ENCODE measurements around the gene ATOSB.

The ATOSB gene

DNA sequence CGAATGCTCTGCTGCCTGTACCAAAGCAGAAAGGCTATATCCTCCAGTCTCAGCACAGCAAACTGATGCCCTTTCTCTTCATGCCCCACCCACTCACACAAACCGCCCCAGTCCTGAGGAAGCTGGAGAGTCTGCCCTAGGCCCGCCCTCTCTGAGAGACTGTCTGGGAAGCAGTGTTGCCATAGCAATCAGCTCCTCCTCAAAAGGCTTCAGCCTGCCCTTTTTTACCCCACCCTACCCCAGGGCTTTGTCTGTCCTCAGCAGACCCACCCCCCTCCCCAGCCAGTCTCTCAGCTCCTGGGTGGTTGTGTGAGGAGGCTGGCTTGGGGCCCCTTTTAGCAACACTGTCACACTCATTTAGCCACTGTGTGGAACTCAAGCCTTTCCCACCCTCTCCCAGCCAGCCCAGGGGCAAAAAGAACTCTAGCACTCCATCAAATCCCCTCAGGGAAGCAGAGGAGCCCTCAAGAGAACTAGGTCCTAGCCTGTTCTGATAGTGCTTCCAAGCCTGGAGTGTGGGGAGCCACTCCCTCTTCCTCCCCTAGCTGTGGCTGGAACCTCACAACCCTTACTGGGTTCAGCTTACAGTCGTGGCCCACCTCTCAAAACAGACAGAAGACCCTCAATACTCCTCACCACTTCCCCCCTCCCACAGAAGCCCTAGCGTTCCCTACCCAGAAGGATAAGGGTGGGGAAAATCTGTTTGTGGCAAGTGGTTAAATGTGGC lies 1.4 kb downstream of the ATOSB start:
- DNase-seq (ENCODE audit: low read depth) = peak; percentile 75

DNA sequence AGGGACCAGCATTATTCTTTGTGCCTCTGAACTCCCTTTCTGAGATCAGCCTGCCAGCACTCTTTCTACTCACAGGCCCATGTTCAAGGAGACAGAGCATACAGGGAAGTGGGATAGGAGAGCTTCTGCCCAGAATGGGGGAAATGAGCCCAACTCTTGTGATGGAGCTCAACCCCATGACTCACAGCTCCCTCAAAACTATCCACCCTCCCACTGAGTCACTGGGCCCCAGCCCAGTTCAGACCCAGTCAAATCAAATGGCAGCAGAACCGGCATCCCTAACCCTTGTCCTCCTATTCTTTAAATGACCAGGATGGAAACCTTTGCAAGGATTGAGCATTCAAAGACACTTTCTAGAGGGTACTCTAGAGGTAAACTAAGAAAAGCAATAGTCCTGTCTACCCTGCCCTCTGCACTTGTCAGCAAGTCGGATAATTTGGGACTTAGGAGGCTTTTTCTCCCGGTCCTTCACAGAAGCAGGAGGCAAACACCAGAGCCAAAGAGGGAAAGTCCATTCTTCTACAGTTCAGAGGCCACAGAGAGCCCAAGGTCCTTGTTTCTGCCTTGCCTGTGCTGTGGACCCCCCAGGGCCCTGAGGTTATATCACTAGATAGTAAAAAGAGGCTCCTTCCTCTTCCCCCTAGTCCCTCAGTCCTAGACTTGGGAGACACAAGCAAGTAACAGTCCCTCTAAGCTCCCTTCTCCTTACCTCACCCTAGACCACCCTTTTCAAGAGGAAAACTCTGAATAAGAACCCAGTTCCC lies 3.2 kb downstream of the ATOSB start:
- no peak for DNase-seq (ENCODE audit: low read depth)

DNA sequence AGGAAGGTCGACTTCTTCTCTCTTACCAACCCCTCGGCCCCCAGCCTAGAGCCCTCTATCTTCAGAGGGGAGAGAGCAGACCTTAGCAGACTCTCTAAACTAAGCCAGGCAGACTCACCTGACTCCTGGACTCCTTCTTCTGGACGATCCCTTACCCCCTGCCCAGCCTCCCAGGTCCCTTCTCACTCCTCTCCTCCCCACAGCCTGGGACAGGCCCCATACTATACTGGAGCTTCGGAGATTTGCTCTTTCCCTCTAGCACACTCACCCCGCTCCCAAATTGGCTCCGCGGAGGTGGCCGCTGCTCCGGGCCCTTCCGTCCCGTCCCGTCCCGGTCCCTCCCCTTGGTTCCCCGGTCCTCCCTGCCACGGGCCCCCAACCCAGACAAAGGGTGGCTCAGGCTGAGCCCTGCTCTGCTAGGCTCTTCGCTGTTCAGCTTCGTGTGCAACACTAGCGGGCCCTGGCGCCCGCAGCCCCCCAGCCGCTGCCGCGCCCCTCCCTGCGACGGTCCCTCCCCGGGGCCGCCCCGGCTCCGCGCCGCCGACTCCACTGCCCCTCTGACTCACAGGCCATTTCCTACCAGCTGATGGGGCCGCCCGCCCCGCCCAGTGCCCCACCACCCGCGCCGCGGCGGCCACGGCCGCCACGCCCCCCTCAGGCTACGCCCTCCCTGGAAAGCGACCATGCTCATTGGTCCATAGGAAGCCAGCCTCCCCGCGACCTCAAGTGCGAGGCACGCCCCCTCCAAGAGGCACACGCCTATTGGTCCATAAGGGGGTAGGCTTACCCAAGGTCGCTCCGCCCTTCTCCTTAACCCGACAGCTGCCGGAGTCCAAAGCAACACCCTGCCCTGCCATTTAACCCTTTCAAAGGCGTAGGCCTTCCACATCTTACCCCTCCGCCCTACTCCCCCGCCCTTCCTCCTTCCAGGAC lies 4.4 kb downstream of the ATOSB start:
- DNase-seq (ENCODE audit: low read depth) = peak; percentile 96

DNA sequence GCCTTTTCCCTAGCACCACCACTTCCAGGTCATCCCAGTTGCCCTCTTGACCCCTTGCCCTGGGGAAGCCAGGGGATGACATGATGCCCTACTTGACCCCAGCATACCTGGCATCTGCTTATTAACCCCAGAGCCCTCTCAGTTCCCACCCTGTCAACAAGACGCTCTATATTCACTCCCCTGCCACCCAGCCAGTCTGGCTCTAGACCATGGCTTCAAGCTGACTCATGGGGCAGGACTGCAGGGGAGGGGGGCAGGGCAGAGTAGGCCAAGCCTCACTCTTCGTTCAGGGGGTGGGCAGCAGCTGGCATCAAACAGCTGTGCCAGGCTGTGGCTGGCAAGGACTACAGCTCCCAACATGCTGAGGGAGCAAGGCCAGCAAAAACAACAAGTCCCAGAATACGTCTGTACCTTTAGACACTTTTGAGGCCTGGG lies 5.3 kb downstream of the ATOSB start:
- no peak for DNase-seq (ENCODE audit: low read depth)

DNA sequence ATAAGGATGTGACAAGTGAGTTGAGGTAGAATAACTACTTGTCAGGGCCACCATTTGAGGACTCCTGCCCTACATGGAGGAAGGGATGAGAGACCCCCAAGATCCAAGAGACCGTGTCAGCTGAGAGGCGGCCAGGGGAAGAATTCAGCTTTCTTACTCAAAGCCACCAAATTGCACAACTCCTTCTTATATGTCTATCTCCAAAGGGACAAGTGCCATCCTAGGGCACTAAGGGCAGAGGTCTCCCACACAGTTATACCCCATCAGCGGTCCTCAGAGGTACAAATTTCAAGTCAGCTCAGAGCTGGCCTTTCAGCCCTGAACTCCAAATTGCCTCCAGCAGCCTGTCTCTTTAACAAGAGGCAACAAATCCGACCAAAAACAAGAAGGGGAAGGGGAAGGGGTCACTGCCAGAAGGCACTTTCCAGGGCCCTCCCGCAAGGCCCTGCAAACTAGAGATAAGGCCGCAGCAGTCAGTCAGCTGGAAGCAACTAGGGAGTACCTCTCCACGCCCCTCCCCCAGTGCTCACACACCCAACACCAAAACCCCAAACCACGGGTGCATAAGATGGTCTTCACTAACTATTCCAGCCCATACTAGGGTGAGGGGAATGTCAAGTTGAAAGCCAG lies 6.6 kb downstream of the ATOSB start:
- peak; percentile 90 for DNase-seq (ENCODE audit: low read depth)

DNA sequence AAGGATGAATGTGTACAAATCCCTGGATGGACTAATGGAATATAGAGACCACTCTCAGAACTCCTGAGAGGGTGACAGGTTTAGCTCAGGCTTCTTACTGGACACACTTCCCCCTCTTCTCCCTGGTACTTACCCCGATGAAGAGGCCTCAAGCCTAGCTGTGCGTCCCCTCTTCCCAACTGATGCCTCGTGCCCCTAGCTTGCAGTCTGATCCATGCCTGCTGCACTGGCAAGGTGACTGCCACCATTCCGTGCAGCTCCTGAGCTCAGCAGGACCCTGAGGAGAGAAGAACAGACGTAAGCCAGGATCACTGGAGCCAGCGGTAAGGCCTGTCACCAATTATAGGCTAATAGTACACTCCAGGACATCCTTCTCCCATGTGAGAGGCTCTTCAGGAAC lies 7.2 kb downstream of the ATOSB start:
- DNase-seq (ENCODE audit: low read depth) = no peak

DNA sequence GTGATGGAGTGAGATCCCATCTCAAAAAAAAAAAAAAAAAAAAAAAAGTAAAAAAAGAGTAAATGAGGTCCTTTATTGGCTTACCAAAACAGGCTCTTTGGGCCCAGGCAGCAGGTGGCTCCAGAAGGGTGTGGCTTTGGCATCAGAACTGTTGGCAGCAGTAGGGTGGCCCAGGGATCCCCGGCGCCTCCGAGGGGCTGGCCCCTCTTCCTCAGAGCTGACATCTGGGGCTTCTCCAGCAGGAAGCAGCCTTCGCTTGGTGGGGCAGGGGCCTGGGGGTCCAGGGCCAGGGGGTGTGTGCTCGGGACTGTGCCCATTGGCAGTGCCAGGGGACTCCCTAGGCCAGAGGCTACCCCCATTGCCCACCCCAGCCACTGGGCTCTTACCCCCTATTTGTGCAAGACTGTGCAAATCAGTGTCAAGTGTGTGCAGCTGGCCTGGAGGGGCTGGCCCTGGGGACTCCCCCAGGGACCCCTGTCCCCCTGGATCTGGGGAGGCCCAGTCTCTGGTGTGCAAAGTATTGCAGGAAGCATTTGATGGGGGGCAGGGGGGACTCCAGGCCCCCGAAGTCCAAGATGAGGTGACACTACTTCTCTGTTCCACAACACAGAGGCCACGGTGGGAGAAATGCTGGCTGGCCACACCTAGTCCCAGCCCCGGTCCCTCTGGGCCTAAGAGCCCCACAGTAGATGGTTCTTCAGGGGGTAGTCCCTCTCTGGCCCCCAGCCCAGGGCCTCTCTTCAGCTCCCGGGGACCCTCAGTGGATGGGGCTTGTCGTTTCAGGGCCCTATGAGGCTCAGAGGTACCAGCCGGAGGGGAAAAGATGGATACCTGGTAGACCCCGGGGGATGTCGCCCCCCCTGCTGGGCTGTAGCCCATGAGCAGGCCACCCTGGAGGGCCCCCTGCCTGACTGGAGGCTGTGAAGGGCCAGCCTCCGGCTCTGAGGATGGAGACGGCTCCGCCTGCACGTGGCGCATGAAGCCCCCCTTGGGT lies 8.1 kb downstream of the ATOSB start:
- DNase-seq (ENCODE audit: low read depth) = no peak

DNA sequence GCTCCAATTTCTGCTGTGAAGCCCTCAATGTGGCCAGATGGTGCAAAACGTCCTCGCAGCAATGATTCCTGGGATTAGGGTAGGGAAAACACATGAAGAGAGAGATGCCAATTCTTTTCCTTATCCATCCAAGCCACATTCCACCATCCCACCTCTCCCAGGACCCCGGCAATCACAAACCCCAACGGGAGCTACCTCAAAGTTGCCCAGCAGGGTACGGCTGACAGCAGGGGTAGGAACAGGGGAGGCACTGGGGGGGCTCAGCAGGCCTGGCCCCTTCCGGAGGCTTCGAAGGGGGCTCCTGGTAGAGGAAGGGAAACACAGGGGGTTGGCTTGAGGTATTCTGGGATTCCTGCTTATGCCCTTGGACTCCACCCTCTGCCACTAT lies 9.3 kb downstream of the ATOSB start:
- DNase-seq (ENCODE audit: low read depth) = no peak

DNA sequence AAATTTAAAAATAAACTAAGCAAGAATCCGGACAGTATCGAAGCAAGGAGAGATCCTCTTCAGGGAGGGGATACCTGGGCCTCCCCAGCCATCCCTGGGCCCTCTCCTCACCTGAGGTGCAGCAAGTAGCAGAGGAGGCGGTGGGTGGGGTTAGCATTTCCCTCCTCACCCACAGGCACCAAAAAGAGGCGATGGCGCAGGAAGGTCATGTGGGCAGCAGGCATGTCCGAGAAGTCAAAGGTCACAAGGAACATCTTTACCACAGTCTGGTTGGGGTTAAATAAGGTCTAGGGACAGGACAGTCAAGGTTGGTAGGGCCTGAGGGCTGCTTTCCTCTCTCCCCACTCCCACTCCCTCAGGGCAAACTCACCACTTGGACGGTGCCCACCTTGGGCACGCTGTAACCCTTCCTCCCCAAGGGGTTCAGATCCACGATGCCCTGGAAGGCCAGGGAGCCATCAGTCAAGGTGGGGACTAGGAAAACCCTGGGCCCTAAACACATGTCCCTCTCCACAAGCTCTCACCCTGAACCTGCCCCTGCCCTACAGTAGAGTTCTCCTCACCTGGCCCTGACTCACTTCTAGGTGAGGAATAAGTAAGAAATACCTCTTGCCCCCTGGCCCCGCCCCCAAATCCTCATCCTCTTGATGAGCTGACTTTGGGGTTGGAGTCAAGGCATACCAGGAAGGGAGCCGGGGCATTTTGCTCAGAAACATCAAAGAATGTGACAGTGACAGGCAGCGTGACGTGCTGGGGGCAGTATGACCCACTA lies 9.9 kb downstream of the ATOSB start:
- no peak for DNase-seq (ENCODE audit: low read depth)

DNA sequence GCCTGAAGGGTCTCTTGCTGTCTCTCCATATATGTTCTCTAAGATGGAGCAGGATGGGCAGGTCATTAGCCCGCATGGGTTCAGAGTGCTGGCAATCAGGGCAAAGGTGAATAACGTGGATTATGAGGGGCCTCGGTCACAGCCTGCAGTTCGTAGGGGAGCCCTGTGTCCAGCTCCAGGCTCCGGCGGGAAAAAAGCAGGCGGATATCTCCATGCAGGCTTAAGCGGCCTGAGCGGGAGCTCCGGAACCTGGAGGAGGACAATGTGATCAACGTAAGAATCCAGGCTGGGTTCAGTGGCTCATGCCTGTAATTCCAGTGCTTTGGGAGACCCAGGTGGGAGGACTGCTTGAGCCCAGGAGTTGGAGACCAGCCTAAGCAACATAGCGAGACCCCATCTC lies 10.5 kb downstream of the ATOSB start:
- DNase-seq (ENCODE audit: low read depth) = no peak

DNA sequence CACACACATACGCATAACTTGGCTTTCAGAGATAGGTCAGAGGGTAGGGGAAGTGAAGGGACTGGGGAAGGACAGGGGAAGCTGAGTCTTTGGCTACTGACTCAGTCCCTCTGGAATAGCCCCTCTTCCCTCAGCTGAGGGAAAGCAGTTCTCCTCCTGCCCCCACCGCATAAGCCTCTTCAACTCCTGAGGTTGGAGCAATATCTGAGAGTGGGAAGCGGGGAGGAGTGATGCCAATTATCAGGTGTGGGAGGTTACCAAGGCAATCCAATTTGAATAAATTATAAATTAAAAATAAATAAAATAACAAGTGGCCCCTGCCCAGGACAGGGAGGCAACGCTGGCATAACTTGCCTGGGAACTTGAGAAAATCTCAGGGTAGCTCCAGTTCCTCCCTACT lies 11.1 kb downstream of the ATOSB start:
- DNase-seq (ENCODE audit: low read depth) = no peak

DNA sequence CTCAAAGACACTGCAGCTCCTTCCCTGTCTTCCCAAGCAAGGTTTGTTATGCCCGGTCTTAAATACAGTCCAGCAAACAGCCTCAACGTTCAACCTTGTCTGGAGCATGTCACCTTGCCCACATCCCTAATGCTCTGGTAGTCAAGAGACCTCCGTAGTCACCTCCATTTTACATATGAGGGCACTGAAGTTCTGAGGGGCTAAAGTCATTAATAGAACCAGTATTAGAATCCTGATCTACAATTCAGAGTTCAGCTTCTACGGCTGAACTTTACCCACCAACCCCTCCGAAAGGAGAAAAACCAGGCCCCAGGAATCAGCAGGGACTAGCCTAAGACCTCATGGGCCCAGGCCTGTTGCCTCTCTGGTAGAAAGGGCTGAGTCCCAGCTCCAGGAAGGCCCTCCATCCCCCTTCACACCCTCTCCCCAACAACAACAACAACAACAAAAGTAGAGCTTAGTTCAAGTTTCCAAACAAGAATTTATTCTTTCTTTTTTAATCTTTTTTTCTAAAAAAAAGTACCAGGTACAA lies 11.9 kb downstream of the ATOSB start:
- no peak for DNase-seq (ENCODE audit: low read depth)

DNA sequence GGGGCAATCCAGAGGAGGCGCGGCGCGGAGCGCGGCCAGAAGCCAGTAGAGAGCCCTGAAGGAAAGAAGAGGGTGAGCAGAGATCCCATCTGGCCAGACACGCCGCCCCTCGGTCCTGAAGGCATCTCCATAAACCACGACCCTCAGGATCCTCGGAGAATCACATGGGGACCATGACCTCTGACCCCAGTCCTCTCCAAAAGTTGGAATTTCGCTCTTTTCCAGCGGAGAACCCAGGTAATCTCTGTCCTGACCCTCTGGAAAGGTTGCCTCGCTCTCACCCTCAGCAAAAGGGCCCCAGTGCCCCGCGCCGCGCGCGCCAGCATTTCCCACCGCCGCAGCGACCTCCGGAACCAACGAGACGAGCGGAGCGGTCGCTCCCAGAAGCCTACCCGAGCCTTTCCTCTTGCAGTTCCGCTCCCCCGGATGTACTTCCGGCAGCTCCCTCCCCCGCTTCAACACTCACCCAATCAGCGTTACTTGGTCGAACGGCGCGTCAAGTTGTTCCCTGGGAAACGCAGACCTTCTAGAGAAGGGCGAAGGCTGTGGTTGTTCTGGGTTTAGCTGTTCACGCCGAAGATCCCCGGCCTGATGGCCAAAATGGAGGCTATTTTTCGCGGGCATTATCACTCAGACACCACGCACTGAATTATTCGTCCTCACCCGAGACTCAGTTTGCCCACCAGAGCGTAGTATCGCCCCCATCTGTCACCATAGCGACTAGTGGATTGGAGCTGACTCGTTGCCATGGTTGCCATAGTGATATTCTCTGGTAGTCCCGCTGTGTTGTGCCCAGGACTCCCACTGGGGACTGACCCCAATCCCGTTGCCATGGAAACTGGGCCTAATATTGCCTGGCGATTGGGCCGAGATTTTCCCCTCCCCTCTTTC lies 12.6 kb downstream of the ATOSB start, which contains the start of gene STOML2:
STOML2 (minus strand) TSS at position 363 of the 891 bp plus-strand sequence; CDS start at position 326, 37 bp downstream.
- peak; percentile 93 for DNase-seq (ENCODE audit: low read depth)

DNA sequence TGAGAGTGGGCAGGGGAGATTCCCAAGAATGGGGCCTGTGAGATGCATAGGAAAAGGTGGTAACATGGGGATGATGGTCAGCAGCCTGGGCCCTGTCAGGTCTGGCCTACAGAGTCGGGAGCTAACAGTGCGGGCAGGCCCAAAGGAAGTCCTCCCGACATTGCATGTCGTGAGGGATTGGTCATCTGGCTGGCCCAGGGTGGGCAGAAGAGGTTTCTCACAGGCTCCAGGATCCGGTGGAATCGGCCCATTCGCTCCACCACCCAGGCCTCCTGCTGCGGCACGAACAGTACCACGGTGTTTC lies 13.2 kb downstream of the ATOSB start:
- DNase-seq (ENCODE audit: low read depth) = no peak

DNA sequence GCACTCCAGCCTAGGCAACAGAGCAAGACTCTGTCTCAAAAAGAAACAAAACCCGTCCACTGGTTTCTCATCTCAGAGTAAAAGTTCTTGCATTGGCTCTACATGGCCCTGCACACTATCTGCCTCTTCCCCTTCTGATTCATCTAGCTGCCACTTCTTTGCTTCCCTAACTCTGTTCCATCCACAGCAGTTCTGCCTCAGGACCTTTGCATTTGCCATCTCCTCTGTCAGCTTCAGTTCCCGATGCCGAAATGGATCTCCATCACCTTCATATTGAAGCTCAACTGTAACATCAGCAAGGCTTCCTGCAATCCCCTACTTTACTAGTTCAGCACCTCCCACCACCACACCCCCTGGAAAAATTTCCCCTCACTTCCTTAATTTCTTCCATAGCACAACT lies 18.1 kb downstream of the ATOSB start:
- no peak for DNase-seq (ENCODE audit: low read depth)

DNA sequence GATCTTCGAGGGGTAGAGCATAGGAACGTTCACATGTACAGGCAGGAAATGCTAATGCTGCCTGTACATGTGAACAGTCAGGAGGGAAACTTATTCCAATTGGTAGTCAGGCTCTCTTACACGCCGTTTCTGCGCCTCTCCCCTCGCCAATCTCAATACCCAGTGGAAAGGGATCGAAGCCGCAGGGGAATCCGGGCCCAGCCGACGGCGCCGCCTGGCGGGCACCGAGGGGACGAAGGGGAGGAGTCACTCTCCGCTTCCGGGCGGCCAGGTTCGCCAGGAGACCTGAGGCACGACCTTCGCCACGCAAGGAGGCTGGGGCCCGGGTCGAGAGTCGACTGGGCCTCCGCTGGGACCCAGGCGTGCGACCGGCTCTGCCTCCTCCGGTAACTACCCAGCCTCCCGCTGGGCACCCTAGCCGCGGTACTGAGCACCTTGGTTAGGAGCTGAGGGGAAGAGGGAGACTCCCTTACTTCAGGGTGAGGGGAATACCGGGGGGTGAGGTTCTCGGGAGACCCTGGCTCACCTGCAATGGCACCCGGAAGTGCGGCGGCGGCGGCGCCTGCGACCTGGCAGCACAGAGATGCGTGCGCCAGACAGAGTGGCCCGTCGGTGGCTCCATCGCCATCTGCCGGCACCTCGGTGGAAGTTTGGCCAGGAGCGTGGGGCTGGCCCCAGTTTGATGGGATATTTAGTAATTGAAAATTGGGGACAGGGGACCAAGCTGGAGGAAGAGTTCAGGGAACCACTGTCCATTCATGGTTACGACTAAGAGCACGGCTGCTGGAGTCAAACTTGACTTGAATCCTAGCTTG lies 19.4 kb downstream of the ATOSB start, which contains the start of gene PIGO:
PIGO (minus strand) TSS at position 557 of the 815 bp plus-strand sequence. CDS start 1,026 bp downstream, outside the sequence.
- peak; percentile 70 for DNase-seq (ENCODE audit: low read depth)

DNA sequence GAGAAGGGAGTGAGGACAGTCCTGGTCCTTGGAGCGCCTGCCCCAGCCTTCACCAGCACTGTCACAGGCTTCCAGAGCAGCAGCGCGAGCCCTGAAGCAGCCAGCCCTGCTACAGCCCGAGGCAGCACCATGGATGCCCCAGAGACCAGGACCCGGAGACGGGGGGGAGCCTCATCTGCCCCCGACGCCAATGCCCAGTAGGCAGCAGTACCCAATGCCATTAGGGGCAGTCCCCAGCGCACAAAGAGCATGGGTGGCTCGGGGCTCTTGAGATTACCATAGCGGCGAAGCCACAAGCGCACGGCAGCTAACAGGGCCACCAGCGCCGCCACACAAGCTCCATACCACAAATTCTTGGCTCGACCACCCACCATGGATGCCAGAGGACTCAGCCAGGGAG lies 24.1 kb downstream of the ATOSB start:
- no peak for DNase-seq (ENCODE audit: low read depth)

DNA sequence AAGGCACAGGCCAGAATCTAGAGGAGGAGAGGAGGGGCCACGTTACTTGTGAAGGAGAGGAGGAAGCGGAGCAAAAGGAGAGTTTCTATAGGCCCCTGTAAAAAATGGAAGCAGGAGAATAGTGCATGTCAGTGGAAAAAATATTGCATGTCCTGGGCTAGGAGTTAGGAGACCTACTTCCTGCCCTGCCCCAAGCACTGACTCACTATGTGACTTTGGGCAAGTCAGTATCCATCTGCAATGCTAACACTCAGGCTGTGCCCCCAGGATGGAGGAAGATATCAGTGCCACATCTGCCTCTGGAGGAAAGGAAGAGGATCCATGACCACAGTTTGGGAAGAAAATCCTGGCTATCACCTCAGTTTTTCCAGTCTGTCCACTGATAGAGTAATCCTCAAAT lies 26.2 kb downstream of the ATOSB start:
- DNase-seq (ENCODE audit: low read depth) = no peak

Measured in CMK (cell line).